ENCODE measurements around the gene MYO1C.

GRCh38 chr17:1529863-1530262, 37.4 kb upstream of the MYO1C start:
- TF ChIP-seq CTCF (IDR thresholded peaks at IDR 0.05 in 4 of 5, conservative IDR thresholded peaks at IDR 0.05 in 1 of 5) (no peak), POLR2A (IDR thresholded peaks at IDR 0.05) (no peak)

All from gastrocnemius medialis (tissue), 4 donors.